ENCODE data around the gene ONECUT1. TPM values are rescaled to one million over a fixed set of nuclear protein-coding genes. Genes with fewer than 3 reads are reported as not detected.
A peak's percentile ranks its signal among the peaks of the same experiment; 100 is the strongest.

The ONECUT1 gene
- total RNA-seq, 1 experiment from 2014 or later: 35.9 TPM

GRCh38 chr15:52805351-52806283 lies 15.5 kb upstream of the ONECUT1 start (continued):
- no peak for TF ChIP-seq ZNF138 (CRISPR knock-in tag; conservative IDR thresholded peaks at IDR 0.05)
- TF ChIP-seq FOXJ3 (CRISPR knock-in tag; IDR thresholded peaks at IDR 0.05; ENCODE audit: borderline replicate concordance): no peak
- no peak for TF ChIP-seq ESRRA (CRISPR knock-in tag; IDR thresholded peaks at IDR 0.05; ENCODE audit: borderline replicate concordance)
- TF ChIP-seq E2F1 (CRISPR knock-in tag; IDR thresholded peaks at IDR 0.05): no peak
- TF ChIP-seq EMX1 (CRISPR knock-in tag; IDR thresholded peaks at IDR 0.05): no peak
- no peak for TF ChIP-seq AR (CRISPR knock-in tag; IDR thresholded peaks at IDR 0.05)
- no peak; the same call in 1 of the 2 replicates for TF ChIP-seq FOXK1 (CRISPR knock-in tag; IDR thresholded peaks at IDR 0.05)
- no peak for TF ChIP-seq PREB (CRISPR knock-in tag; IDR thresholded peaks at IDR 0.05; ENCODE audit: borderline replicate concordance)
- no peak for TF ChIP-seq ZNF317 (CRISPR knock-in tag; IDR thresholded peaks at IDR 0.05; ENCODE audit: borderline replicate concordance, low read depth)
- TF ChIP-seq STAT6 (CRISPR knock-in tag; conservative IDR thresholded peaks at IDR 0.05; ENCODE audit: low read depth): no peak
- TF ChIP-seq MAX (CRISPR knock-in tag; IDR thresholded peaks at IDR 0.05): peak; percentile 93
- peak; percentile 66 for TF ChIP-seq USF1 (CRISPR knock-in tag; IDR thresholded peaks at IDR 0.05)
- TF ChIP-seq GABPB1 (CRISPR knock-in tag; IDR thresholded peaks at IDR 0.05): no peak
- TF ChIP-seq ZNF512 (CRISPR knock-in tag; IDR thresholded peaks at IDR 0.05; ENCODE audit: borderline replicate concordance): no peak
- TF ChIP-seq TEAD1 (CRISPR knock-in tag; IDR thresholded peaks at IDR 0.05): 0 out of 2 replicates have a peak, but pooled peaks have one; percentile 40
- TF ChIP-seq ATF6 (CRISPR knock-in tag; IDR thresholded peaks at IDR 0.05): no peak
- no peak for TF ChIP-seq SP1 (CRISPR knock-in tag; conservative IDR thresholded peaks at IDR 0.05)
- no peak for TF ChIP-seq ZNF425 (CRISPR knock-in tag; conservative IDR thresholded peaks at IDR 0.05)
- no peak for TF ChIP-seq E2F4 (CRISPR knock-in tag; IDR thresholded peaks at IDR 0.05; ENCODE audit: borderline replicate concordance, low read depth)
- no peak for TF ChIP-seq SOX15 (CRISPR knock-in tag; IDR thresholded peaks at IDR 0.05)
